DND-41 (cell line): ENCODE data around the gene GINM1.

Source experiments
- EZH2 ChIP-seq: IDR thresholded peaks from 3 replicates; pipeline ENCODE4 v1.6.1; 2012; ENCODE audit warnings: borderline replicate concordance, low read depth, mild to moderate bottlenecking, moderate library complexity, low read length, inconsistent platforms; ENCODE audit not compliant: severe bottlenecking
- TF ChIP-seq, protein P1 (sequence below): IDR thresholded peaks from 2 replicates; pipeline ENCODE4 v1.5.1; 2012; ENCODE audit warnings: borderline replicate concordance, low read length, moderate library complexity, mild to moderate bottlenecking; ENCODE audit not compliant: poor library complexity, severe bottlenecking; ENCODE audit errors: extremely low read depth

DNA sequence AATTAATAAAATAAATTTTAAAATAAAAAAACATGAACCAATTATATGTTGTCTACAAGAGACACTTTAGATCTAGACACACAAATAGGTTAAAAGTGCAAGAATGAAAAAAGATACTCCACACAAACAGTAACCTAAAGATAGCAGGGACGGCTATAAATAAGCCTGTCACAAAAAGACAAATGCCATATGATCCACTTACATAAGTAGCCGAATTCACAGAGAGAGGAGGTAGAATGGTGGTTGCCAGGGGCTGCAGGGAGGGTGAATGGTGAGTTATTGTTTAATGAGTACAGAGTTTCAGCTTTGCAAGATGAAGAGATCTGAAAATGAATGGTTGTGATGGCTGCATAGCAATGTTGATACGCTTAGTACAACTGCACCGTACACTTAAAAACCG is 49.6 kb downstream of the GINM1 start:
- TF ChIP-seq, protein P1, sequence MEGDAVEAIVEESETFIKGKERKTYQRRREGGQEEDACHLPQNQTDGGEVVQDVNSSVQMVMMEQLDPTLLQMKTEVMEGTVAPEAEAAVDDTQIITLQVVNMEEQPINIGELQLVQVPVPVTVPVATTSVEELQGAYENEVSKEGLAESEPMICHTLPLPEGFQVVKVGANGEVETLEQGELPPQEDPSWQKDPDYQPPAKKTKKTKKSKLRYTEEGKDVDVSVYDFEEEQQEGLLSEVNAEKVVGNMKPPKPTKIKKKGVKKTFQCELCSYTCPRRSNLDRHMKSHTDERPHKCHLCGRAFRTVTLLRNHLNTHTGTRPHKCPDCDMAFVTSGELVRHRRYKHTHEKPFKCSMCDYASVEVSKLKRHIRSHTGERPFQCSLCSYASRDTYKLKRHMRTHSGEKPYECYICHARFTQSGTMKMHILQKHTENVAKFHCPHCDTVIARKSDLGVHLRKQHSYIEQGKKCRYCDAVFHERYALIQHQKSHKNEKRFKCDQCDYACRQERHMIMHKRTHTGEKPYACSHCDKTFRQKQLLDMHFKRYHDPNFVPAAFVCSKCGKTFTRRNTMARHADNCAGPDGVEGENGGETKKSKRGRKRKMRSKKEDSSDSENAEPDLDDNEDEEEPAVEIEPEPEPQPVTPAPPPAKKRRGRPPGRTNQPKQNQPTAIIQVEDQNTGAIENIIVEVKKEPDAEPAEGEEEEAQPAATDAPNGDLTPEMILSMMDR: no peak
- no peak for TF ChIP-seq EZH2
